ENCODE measurements around the gene UBE2QL1.

DNA sequence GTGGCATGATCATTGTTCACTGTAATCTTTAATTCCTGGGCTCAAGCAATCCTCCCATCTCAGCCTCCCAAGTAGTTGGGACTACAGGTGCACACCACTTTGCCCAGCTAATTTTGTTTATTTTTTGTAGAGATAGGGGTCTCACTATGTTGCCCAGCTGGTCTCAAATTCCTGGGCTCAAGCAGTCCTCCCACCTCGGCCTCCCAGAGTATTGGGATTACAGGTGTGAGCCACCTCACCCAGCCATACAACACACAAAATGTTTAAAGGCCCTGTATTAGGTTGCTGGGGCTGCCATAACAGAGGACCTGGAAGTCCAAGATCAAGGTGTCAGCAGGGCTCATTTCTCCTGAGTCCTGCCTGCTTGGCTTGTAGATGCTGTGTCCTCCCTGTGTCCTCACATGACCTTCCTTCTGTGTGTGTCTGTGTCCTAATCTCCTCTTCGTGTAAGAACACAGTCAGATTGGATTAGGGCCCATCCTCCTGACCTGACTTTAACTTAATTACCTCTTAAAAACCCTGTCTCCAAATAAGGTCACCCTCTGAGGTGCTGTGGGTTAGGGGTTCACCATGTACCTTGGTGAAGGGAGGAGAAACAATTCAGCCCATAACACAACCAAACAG is 5.4 kb downstream of the UBE2QL1 start:
- TF ChIP-seq, protein P1, sequence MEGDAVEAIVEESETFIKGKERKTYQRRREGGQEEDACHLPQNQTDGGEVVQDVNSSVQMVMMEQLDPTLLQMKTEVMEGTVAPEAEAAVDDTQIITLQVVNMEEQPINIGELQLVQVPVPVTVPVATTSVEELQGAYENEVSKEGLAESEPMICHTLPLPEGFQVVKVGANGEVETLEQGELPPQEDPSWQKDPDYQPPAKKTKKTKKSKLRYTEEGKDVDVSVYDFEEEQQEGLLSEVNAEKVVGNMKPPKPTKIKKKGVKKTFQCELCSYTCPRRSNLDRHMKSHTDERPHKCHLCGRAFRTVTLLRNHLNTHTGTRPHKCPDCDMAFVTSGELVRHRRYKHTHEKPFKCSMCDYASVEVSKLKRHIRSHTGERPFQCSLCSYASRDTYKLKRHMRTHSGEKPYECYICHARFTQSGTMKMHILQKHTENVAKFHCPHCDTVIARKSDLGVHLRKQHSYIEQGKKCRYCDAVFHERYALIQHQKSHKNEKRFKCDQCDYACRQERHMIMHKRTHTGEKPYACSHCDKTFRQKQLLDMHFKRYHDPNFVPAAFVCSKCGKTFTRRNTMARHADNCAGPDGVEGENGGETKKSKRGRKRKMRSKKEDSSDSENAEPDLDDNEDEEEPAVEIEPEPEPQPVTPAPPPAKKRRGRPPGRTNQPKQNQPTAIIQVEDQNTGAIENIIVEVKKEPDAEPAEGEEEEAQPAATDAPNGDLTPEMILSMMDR (IDR thresholded peaks at IDR 0.05) = no peak
- TF ChIP-seq POLR2A (IDR thresholded peaks at IDR 0.05) = no peak
